Measurements from ENCODE around the gene ALKBH8. TPM values are rescaled to one million over a fixed set of nuclear protein-coding genes. Genes with fewer than 3 reads are reported as not detected.

The ALKBH8 gene
- total RNA-seq, 1 donor from 2014 or later = 11.3 TPM

Other genes starting within 250 kb of the ALKBH8 start
- gene CWF19L2, start 107.9 kb downstream of the ALKBH8 start, total RNA-seq = 16.3 and 17.9 TPM in 2 replicates
- not detected in 2 replicates for gene ELMOD1, start 25.4 kb upstream of the ALKBH8 start, total RNA-seq
- gene SLN, start 146.3 kb upstream of the ALKBH8 start, total RNA-seq = not detected in 2 replicates

All from T-helper 1 cell treated with Interleukin-12 subunit alpha and Interleukin-12 subunit beta and Interleukin-4 antibody, amounts not matched to agents 30 ng/mL and 1 ng/mL, for 36 hours (primary cell).